Pancreas (tissue), 10 donors: ENCODE data around the gene LAMP1. TPM values are rescaled to one million over a fixed set of nuclear protein-coding genes. Genes with fewer than 3 reads are reported as not detected.

Experiments used
- ATAC-seq, 4 donors: fragments of 200-7000 bp; cut with Tn5 transposase; one replicate each; pipeline versions ENCODE4 v1.8.0 to v1.9.1; 2020; ENCODE audit warnings: mild to moderate bottlenecking in 4 of 4, moderate library complexity in 4 of 4
- DNase-seq, 6 donors: peaks; one replicate each; pipeline ENCODE4 v3.0.0-alpha.2; 2020
- FAIRE-seq: peaks from 2 replicates; lab custom pipeline; 2012; peaks lifted over from hg19 to GRCh38; lab: Jason Lieb, UNC
- H3K27ac ChIP-seq, 4 donors: fragments of 200-600 bp; sonication (generic); 1 replicate in 3 of 4; 2 replicates in 1 of 4; pipeline versions ENCODE4 v1.5.0 to v1.8.0; 2020
- H3K27me3 ChIP-seq, 4 donors: fragments of 200-600 bp; one replicate each; pipeline ENCODE4 v1.8.0; 2021
- H3K36me3 ChIP-seq, 3 donors: fragments of 200-600 bp; sonication (generic) in 1 of 3; one replicate each; pipeline versions ENCODE4 v1.5.0 to v1.8.0; 2020 to 2021
- H3K4me1 ChIP-seq, 3 donors: fragments of 200-600 bp; one replicate each; pipeline ENCODE4 v1.8.0; 2021
- H3K4me3 ChIP-seq, 4 donors: fragments of 200-600 bp; sonication (generic) in 2 of 4; one replicate each; pipeline versions ENCODE4 v1.5.0 to v1.8.0; 2020 to 2021
- H3K9me3 ChIP-seq, 4 donors: fragments of 200-600 bp; one replicate each; pipeline ENCODE4 v1.8.0; 2021
- WGBS, 2 donors: extraction: QIAGEN DNeasy Blood & Tissue Kit; methylation state at CpG; one replicate each; pipeline ENCODE4 v1.1.7; 2013; 5-methylcytosine and 5-hydroxymethylcytosine counted together
- intact Hi-C, 3 donors: fragments of 100-400 bp; cut with DNase I; formaldehyde crosslinking; loops; one replicate each; pipeline versions ENCODE4 v1.11.1 to v1.14.2; 2022
- polyA plus RNA-seq, 2 donors: library from polyadenylated mRNA; stranded (reverse); fragments of 200-250 nt; gene quantifications; one replicate each; pipeline ENCODE4 v1.2.3, GENCODE V29; 2013
- total RNA-seq, 6 donors: library from RNA; stranded (reverse); fragmentation: NEBNext Ultra II Directional in 4 of 6; extraction: Animal tissue kit (Norgen Biotek cat#: 25700) in 4 of 6; gene quantifications; one replicate each; pipeline versions ENCODE4 v1.2.1 to v1.2.4, GENCODE V29; 2021 to 2023
- TF ChIP-seq, protein P1 (sequence below), 4 donors: fragments of 200-600 bp; sonication (generic) in 3 of 4; IDR thresholded peaks; one replicate each; pipeline versions ENCODE4 v1.5.0 to v1.8.0; 2021; ENCODE audit warnings: antibody characterized with exemption in 4 of 4
- donor health status: healthy with polysubstance abuse.
- donor health status: DM: no; HTN: no; CAD: no; lungs with moderate emphysema.
- donor health status: DM: no; HTN: no; CAD: no.
- donor health status: control.
- donor health status: control.
- donor health status: Bipolar disorder and iron deficiency.
- donor health status: DM: yes; HTN: yes; CAD: no.
- donor health status: DM: no; HTN: no; CAD: no.
- donor health status: DM: no; HTN: no; CAD: no.
- donor health status: DM: yes; HTN: yes; CAD: no.

Gene LAMP1
- total and polyA plus RNA-seq, 8 donors = 35.1 to 136 (median 91.3) TPM

DNA sequence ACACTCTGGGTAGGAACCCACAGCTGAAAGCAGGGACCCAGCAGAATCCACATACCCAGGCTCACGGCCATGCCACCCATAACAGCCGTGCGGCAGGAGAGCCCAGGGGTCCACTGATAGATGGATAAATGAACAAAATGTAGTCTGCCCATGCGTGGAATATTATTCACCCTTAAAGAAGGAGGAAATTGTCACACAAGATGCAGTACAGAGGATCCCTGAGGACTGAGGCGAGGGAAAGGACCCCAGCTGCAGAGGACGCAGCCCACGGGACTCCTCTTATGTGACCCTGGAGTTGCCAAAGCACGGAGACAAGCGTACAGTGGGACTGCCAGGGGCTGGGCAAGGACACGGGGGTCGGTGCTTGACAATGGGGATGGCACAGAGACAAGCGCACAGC lies 56.2 kb downstream of the LAMP1 start:
- TF ChIP-seq, protein P1, sequence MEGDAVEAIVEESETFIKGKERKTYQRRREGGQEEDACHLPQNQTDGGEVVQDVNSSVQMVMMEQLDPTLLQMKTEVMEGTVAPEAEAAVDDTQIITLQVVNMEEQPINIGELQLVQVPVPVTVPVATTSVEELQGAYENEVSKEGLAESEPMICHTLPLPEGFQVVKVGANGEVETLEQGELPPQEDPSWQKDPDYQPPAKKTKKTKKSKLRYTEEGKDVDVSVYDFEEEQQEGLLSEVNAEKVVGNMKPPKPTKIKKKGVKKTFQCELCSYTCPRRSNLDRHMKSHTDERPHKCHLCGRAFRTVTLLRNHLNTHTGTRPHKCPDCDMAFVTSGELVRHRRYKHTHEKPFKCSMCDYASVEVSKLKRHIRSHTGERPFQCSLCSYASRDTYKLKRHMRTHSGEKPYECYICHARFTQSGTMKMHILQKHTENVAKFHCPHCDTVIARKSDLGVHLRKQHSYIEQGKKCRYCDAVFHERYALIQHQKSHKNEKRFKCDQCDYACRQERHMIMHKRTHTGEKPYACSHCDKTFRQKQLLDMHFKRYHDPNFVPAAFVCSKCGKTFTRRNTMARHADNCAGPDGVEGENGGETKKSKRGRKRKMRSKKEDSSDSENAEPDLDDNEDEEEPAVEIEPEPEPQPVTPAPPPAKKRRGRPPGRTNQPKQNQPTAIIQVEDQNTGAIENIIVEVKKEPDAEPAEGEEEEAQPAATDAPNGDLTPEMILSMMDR (IDR thresholded peaks at IDR 0.05) = no peak
- no peaks in the 10 kb centered on the region for H3K9me3 ChIP-seq
- FAIRE-seq (no peak), DNase-seq (peak in 1 of 6 donors; percentile 22), ATAC-seq (no peak)
- no peaks in the 10 kb centered on the region for H3K27me3 ChIP-seq
- no peak overlapping the region for H3K27ac ChIP-seq
- WGBS, 2 donors = 86 to 88% methylated on average over 12 of the region's 12 CpGs
- H3K4me1 ChIP-seq = no peaks in the 10 kb centered on the region
- no peak overlapping the region for H3K4me3 ChIP-seq
- intact Hi-C loops = no loop called here
- H3K36me3 ChIP-seq = no peaks in the 10 kb centered on the region

DNA sequence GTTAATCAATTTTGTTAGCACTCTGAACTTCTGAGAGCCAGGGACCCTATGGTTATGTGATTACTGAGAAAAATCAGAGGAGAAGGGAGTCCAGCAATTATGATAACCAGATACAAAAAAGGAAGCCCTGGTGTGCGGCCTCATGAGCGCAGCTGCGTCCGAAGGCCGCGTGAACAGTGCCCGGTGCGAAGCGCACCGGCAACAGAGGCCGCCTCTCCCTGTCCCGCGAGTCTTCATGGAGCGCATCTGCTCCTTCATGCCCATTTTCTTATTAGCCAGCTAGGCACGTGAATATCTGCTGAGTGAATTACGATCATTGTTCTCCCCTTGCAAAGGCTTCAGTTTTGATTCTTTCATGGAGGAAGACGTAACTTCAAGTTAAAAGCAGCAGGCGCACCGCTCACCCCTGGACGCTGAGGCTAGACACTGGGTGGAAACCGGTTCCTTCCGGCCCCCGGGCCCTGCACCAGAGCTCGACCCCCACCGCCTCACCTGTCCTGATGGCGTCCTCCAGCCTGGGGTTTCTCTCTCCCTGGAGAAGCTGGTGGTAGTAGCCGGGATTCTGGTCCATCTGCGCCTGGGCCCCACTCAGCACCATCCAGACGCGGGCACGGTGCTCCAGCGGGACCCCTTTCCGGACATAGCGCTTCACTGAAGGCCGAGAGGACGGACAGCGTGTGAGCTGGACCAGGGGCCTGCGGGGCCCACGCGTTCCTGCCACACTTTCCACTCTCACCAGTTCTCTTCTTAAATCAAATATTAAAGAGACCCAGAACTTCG lies 58.0 kb downstream of the LAMP1 start:
- Histone ChIP-seq H3K27ac (no peak overlapping the region), H3K4me3 (no peak overlapping the region), H3K4me1 (no peaks in the 10 kb centered on the region), H3K27me3 (no peaks in the 10 kb centered on the region), H3K9me3 (no peaks in the 10 kb centered on the region), H3K36me3 (no peaks in the 10 kb centered on the region)
- intact Hi-C loops = no loop called here
- ATAC-seq (no peak), DNase-seq (no peak), FAIRE-seq (no peak)
- WGBS, 2 donors = 95% methylated on average over 41 of the region's 41 CpGs
- TF ChIP-seq, protein P1 (IDR thresholded peaks at IDR 0.05) = no peak

DNA sequence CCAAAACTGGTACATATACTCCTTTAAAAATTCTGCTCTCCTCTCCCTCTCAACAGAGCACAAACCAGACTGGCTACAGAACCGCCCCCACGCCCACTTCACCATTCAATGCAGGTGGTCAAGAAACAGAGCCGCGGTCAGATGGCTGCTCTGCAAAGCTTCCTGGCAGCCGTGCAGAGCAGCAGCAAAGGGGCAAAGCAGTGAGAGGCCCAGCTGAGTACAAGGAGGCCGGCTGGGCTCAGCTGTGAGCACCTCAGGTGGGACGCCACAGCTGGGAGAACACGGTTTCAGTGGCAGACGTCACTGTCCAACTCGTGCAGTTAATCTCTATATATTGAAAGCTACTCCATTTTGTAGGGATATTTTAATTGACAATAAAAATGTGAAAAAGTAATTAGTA lies 58.6 kb downstream of the LAMP1 start:
- WGBS, 2 donors = 86 to 93% methylated on average over 10 of the region's 10 CpGs
- Histone ChIP-seq H3K4me3 (no peak overlapping the region), H3K4me1 (no peaks in the 10 kb centered on the region), H3K9me3 (no peaks in the 10 kb centered on the region), H3K27ac (no peak overlapping the region), H3K36me3 (no peaks in the 10 kb centered on the region), H3K27me3 (no peaks in the 10 kb centered on the region)
- no peak for FAIRE-seq
- no peak for ATAC-seq
- TF ChIP-seq, protein P1 (IDR thresholded peaks at IDR 0.05) = no peak
- no peak for DNase-seq
- intact Hi-C loops = no loop called here

DNA sequence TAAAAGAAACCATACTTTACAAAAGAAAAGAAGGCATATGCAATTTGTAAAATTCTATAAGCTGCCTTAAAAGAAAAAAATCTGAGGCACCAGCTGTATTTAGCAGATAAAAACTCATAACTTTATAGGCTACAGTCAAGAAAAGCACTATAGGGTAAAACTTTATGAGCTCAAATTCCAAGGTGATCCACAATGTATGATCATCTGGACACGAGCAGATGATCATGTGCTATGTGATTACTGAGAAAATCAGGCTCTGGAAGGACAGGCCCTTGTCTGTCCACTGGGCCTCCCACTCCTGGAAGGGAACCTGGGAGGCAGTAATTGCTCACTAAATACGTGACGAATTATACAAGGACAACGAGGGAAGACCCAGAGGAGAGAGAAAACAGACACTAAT lies 59.6 kb downstream of the LAMP1 start:
- no peak for FAIRE-seq
- TF ChIP-seq, protein P1 (IDR thresholded peaks at IDR 0.05) = no peak
- Histone ChIP-seq H3K36me3 (no peaks in the 10 kb centered on the region), H3K9me3 (no peaks in the 10 kb centered on the region), H3K4me3 (no peak overlapping the region), H3K4me1 (no peaks in the 10 kb centered on the region), H3K27me3 (no peaks in the 10 kb centered on the region), H3K27ac (no peak overlapping the region)
- 58 to 60% methylated on average over 4 of the region's 4 CpGs for WGBS, 2 donors
- intact Hi-C loops = no loop called here
- DNase-seq = no peak
- ATAC-seq = no peak

DNA sequence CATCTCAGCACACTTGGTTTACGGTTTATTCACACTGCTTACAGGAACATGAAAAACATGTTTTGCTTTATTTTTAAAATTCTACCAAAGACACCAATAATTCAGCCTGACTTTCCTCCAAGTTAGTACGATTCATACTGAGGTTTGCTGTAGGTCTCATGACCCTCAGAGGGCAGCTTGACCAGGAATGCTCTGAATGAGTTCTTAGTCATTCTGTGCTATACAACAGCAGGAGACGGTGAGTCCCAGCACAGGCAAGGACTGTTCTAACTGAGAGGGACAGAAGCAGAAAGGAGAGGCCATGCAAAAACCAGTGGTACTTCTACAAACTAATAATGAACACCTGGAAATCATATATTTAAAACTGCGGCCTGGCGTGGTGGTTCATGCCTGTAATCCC lies 60.5 kb downstream of the LAMP1 start:
- Histone ChIP-seq H3K4me3 (no peak overlapping the region), H3K27ac (no peak overlapping the region), H3K36me3 (no peaks in the 10 kb centered on the region), H3K4me1 (no peaks in the 10 kb centered on the region), H3K9me3 (no peaks in the 10 kb centered on the region), H3K27me3 (no peaks in the 10 kb centered on the region)
- intact Hi-C loops = no loop called here
- TF ChIP-seq, protein P1 (IDR thresholded peaks at IDR 0.05) = no peak
- ATAC-seq = no peak
- 94% methylated on average over 5 of the region's 5 CpGs for WGBS, 2 donors
- FAIRE-seq = no peak
- peak in 1 of 6 donors; percentile 7 for DNase-seq
